HL-60 (cell line): ENCODE measurements around the gene ZNF500.

Experiments used
- DNase-seq, 2 experiments: peaks; one replicate each; pipeline ENCODE4 v3.0.0-alpha.2; 2010 to 2020; ENCODE audit warnings: low read depth in 1 of 2, low spot score in 1 of 2
- H3K27ac ChIP-seq: fragments of 250-450 bp; sonication (Bioruptor Pico); replicated peaks from 2 replicates; pipeline ENCODE4 v1.5.1; 2020; ENCODE audit warnings: mild to moderate bottlenecking, moderate library complexity
- H3K27me3 ChIP-seq: fragments of 250-450 bp; sonication (Bioruptor Pico); 2 replicates; pipeline ENCODE4 v1.5.1; 2021; ENCODE audit warnings: mild to moderate bottlenecking, moderate library complexity; ENCODE audit not compliant: insufficient read depth, poor library complexity, severe bottlenecking
- H3K4me3 ChIP-seq: replicated peaks from 2 replicates; pipeline ENCODE4 v1.5.1; 2011; ENCODE audit warnings: mild to moderate bottlenecking, control low read depth, low read length; ENCODE audit not compliant: insufficient read depth
- GABPA ChIP-seq: IDR thresholded peaks from 2 replicates; pipeline ENCODE4 v1.6.1; 2012; ENCODE audit warnings: low read depth
- POLR2AphosphoS5 ChIP-seq: IDR thresholded peaks from 2 replicates; pipeline ENCODE4 v1.6.1; 2012; ENCODE audit warnings: low read depth
- REST ChIP-seq: IDR thresholded peaks from 2 replicates; pipeline ENCODE4 v1.6.1; 2012; ENCODE audit warnings: low read depth; ENCODE audit not compliant: insufficient replicate concordance
- SPI1 ChIP-seq: IDR thresholded peaks from 2 replicates; pipeline ENCODE4 v1.6.1; 2012; ENCODE audit warnings: low read depth, mild to moderate bottlenecking, borderline replicate concordance
- TF ChIP-seq, protein P1 (sequence below): IDR thresholded peaks from one replicate; pipeline ENCODE4 v1.5.1; 2011; ENCODE audit warnings: low read length, control low read depth, inconsistent platforms; ENCODE audit not compliant: insufficient read depth

The ZNF500 gene

GRCh38 chr16:4777339-4778049 is 10.5 kb upstream of the ZNF500 start:
- DNase-seq, result no peak
- no peak overlapping the region for H3K4me3 ChIP-seq
- no peaks in the 10 kb centered on the region for H3K27me3 ChIP-seq
- H3K27ac ChIP-seq, result no peak overlapping the region
- TF ChIP-seq SPI1, result no peak
- TF ChIP-seq, protein P1, sequence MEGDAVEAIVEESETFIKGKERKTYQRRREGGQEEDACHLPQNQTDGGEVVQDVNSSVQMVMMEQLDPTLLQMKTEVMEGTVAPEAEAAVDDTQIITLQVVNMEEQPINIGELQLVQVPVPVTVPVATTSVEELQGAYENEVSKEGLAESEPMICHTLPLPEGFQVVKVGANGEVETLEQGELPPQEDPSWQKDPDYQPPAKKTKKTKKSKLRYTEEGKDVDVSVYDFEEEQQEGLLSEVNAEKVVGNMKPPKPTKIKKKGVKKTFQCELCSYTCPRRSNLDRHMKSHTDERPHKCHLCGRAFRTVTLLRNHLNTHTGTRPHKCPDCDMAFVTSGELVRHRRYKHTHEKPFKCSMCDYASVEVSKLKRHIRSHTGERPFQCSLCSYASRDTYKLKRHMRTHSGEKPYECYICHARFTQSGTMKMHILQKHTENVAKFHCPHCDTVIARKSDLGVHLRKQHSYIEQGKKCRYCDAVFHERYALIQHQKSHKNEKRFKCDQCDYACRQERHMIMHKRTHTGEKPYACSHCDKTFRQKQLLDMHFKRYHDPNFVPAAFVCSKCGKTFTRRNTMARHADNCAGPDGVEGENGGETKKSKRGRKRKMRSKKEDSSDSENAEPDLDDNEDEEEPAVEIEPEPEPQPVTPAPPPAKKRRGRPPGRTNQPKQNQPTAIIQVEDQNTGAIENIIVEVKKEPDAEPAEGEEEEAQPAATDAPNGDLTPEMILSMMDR, result no peak
- TF ChIP-seq GABPA, result no peak
- no peak for TF ChIP-seq REST
- TF ChIP-seq POLR2AphosphoS5, result no peak

DNA sequence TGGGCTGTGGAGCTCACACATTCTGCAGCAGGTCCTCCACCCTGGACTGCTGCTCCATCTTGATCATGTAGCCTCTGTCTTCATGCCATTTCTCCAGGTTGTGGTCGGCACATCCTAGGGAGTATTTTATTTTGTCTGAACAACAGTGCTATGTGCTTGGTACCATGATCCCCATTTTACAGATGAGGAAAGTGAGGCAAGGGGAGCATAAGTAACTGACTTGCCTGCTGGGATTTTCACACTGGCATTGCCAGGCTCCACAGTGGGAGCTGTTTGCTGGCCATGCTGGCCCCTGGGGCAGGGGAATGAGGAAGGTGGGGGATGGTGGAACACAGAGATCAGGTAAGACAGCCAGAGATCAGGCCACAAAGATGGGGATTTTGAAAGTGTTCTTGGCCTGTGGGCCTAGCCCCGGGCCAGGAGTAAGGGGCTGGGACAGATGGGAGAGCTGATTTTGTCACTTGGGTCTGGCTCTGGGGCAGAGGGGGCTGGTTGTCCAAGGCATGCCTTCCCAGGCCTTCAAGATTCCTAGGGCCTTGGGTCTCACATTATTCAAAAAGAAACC is 9.3 kb upstream of the ZNF500 start:
- TF ChIP-seq GABPA (no peak), POLR2AphosphoS5 (no peak), REST (no peak), SPI1 (no peak)
- TF ChIP-seq, protein P1, result no peak
- DNase-seq, result no peak
- no peak overlapping the region for H3K27ac ChIP-seq
- no peak overlapping the region for H3K4me3 ChIP-seq
- H3K27me3 ChIP-seq, result no peaks in the 10 kb centered on the region

DNA sequence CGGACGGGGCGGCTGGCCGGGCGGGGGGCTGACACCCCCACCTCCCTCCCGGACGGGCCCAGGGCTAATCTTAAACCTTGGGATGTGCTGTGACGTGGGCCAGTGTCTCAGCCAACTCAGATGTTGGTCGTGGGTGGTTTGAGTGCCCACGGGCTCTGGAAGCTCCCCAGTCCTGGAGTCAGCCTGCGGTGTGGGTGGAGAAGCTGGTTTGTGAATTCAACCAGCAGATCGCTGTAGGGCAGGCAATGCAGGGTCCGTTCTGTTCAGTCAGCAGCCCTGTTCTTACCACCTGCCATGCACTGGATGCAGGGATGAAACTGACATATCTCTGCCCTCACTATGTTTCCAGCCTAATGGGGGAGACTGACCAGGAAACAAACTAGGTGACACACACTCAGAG is 8.0 kb upstream of the ZNF500 start:
- H3K27me3 ChIP-seq, result no peaks in the 10 kb centered on the region
- TF ChIP-seq SPI1 (no peak), REST (no peak), GABPA (no peak), POLR2AphosphoS5 (no peak)
- H3K4me3 ChIP-seq, result no peak overlapping the region
- DNase-seq, result no peak
- no peak overlapping the region for H3K27ac ChIP-seq
